Activated CD8-positive, alpha-beta T cell treated with anti-CD3 and anti-CD28 coated beads for 36 hours (primary cell): Measurements from ENCODE around the gene QRICH2. TPM values are rescaled to one million over a fixed set of nuclear protein-coding genes. Genes with fewer than 3 reads are reported as not detected.

Experiments used
- total RNA-seq, 2 experiments: library from RNA; stranded (reverse); gene quantifications; one replicate each; pipeline ENCODE4 v1.2.3, GENCODE V29; 2021

Gene QRICH2
- total RNA-seq, 2 experiments from 2014 or later, result 0.49 to 0.52 TPM

Other genes with a start within 250 kb of the QRICH2 start
- 100 to 1,000 TPM; 132 to 135 TPM for gene SRP68, start 235.8 kb downstream of the QRICH2 start, total RNA-seq
- 1 to 10 TPM; 1.6 to 2.1 TPM for gene GALR2, start 233.5 kb downstream of the QRICH2 start, total RNA-seq
- 1 to 10 TPM; 2.3 to 3.0 TPM for gene ZACN, start 229.1 kb downstream of the QRICH2 start, total RNA-seq
- gene EXOC7, start 204.5 kb downstream of the QRICH2 start, total RNA-seq, result 10 to 100 TPM; 53.5 to 64.9 TPM
- 10 to 100 TPM; 11.1 to 11.6 TPM for gene FOXJ1, start 167.0 kb downstream of the QRICH2 start, total RNA-seq
- gene RNF157, start 67.8 kb downstream of the QRICH2 start, total RNA-seq, result 10 to 100 TPM; 37.2 to 44.5 TPM
- 100 to 1,000 TPM; 267 to 270 TPM for gene UBALD2, start 42.9 kb downstream of the QRICH2 start, total RNA-seq
- gene PRPSAP1, start 45.6 kb upstream of the QRICH2 start, total RNA-seq, result 10 to 100 TPM; 28.1 to 29.9 TPM
- gene SPHK1, start 76.3 kb upstream of the QRICH2 start, total RNA-seq, result 10 to 100 TPM; 15.7 to 17.7 TPM
- gene UBE2O, start 144.9 kb upstream of the QRICH2 start, total RNA-seq, result 10 to 100 TPM; 36.8 to 39.5 TPM
- gene AANAT, start 159.3 kb upstream of the QRICH2 start, total RNA-seq, result under 1 TPM in 1 of 2 experiments, not detected in 1; 0.34 TPM
- 10 to 100 TPM; 19.9 to 20.4 TPM for gene RHBDF2, start 193.1 kb upstream of the QRICH2 start, total RNA-seq
- under 1 TPM in 1 of 2 experiments, not detected in 1; 0.23 TPM for gene CYGB, start 229.4 kb upstream of the QRICH2 start, total RNA-seq
- gene PRCD, start 231.8 kb upstream of the QRICH2 start, total RNA-seq, result not detected